CD4-positive, alpha-beta T cell treated with Interleukin-1 beta for 1 hour (primary cell): ENCODE measurements around the gene KCNJ12.
"Not testable (repeated sequence)": the region's sequence is repeated elsewhere in the genome, so short reads cannot be mapped to it uniquely, and the experiment has no call there.

Experiments
- DNase-seq, 2 donors: peaks; one replicate each; pipeline ENCODE4 v3.0.0-alpha.2; 2020 to 2022

KCNJ12 gene

GRCh38 chr17:21389394-21389793 lies 13.2 kb downstream of the KCNJ12 start:
- no peak for DNase-seq

DNA sequence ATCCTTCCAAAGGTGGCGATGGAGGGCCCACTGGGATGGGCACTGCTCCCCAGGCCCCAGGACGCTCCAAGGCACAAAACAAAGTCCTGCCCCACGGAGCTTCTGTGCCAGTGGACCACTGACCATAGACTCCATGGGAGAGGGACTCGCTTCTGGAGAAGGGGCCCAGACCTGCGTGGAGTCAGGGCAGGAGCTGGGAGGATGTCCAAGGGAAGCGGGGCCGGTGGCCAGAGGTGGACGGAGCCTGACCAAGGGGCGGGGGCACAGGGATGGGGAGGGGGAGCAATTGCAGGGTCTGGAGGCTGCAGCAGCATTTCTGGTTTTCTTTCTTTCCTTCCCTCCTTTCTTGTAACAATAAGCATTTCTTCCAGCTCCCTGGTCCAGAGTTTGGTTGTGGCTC lies 14.1 kb downstream of the KCNJ12 start:
- no peak for DNase-seq

- DNase-seq, result no peak
Measured at GRCh38 chr17:21392266-21392665, 16.1 kb downstream of the KCNJ12 start.

- DNase-seq, result no peak
Measured at GRCh38 chr17:21394265-21394664, 18.1 kb downstream of the KCNJ12 start.

GRCh38 chr17:21395764-21396163 lies 19.6 kb downstream of the KCNJ12 start:
- no peak for DNase-seq

GRCh38 chr17:21396237-21396636 lies 20.1 kb downstream of the KCNJ12 start:
- DNase-seq, result no peak

DNA sequence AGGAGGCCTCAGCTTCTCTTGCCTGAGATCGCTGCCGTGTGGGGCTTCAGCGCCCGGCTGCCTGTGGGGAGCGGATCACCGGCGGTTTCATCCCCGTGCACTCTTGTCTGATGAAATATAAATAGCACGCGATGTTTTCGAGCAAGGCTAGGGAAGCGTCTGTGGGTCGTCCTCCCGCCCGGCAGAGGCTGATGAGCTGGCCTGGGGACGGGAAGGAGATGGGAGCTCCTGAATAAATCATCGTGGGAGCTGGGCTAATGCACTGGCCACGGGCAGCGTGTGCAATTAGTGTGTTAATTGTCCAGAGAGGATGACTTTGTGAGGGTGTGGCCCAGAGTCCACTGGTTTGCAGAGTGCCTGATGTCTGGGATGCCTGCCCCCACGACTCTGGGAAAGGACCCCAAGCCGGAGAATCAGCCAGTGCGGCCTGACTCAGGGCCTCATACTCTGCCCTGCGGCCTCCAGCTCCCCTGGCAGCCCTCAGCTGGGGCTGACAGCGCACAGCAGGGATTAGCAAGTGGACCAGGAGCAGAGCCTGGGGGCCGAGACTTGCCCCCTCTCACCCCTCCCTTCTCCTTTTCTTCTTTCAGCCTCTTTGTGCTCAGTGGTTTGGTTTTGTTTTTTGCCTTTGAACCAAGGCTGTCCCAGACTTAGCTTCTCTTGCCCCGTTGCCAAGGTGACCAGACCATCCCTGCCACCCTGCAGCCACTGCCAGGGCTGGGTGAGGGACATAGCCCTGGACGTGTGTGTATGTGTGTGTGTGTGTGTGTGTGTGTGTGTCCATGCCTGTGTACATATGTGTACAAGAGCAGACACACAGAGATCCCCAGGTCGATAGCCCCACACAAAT lies 21.4 kb downstream of the KCNJ12 start:
- no peak for DNase-seq

GRCh38 chr17:21399474-21400186 lies 23.5 kb downstream of the KCNJ12 start:
- DNase-seq, result no peak

- not testable (repeated sequence) for DNase-seq
Measured at GRCh38 chr17:21400187-21400569, 24.0 kb downstream of the KCNJ12 start.

DNA sequence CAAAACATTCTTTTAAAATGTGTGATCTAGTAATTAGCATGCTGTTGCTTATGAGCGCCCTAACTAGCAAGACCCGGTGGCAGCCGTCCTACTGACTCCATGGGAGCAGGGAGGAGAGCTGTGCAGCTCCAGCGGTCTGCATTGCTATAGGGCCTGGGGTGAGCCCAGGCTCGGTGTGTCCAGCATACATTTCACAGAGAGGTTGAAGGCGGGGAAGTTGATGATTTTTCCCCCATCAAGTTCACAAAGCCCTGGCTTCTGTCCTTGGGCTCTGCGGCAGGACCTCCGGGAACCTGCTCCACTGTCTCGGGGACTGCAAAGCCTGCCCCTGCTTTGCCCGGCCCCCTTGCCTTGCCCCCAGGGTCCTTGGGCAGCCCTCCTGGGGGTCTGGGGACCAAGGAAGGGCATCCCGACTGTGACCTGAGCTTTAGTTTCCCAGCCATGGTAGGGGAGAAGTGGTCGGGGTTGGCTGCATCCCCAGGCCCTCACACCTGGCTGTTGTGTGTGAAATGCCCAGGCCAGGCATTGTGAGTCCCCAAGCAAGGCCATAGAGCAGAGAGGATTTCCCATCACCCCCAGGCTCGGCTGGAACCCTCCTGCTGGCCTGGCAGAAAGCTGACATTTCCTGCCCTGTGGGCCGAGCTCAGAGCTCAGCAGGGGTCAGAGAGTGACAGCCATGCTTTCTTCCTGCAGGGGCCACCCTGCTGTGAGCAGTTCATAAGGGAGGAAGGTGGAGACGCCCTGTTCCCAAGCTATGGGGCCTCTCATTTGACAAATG lies 24.8 kb downstream of the KCNJ12 start:
- DNase-seq, result no peak

DNA sequence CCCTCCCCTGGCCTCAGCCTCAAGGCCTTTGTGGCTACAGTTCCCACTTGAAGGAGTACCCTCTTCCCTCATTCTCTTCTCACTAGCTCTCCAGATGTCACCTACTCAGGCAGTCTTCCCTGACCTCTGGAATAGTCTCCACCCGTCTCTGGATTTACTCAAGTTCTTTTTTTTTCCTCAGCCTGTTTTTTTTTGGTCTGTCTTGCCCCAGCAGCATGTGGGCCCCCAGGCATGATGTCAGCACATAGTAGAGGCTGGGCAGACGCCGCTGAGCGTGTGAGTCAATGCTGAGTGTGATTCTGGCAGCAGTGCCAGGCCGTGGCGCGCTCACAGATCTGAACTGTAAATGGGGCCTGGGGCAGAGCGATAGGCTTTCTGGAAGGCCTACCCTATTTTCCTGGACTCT lies 26.0 kb downstream of the KCNJ12 start:
- not testable (repeated sequence) for DNase-seq

DNA sequence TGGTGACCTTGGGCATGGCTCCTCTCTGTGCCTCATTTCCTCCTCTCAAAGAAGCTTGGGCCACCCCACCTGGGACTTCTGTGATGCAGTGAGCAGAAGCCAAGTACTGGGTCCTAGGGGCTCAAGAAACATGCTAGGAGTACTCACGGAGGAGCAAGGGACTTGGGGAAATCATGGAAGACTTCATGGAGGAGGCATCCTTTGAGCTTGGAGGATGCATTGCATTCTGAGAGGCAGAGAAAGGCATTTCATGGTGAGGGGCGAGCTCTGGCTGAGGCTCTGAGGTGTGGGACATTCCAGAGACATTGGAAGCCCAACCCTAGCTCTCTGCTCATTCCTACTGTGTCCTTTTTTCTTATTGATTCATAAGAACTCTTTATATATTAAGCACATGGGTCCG lies 26.8 kb downstream of the KCNJ12 start:
- not testable (repeated sequence) for DNase-seq

- not testable (repeated sequence) for DNase-seq
Measured at GRCh38 chr17:21404106-21404505, 27.9 kb downstream of the KCNJ12 start.

GRCh38 chr17:21404539-21404938 lies 28.4 kb downstream of the KCNJ12 start:
- DNase-seq, result not testable (repeated sequence)

- peak in 1 of 2 donors; percentile 44 for DNase-seq
Measured at GRCh38 chr17:21404956-21405731, 29.0 kb downstream of the KCNJ12 start.

- DNase-seq, result not testable (repeated sequence)
Measured at GRCh38 chr17:21405904-21406400, 29.8 kb downstream of the KCNJ12 start.

DNA sequence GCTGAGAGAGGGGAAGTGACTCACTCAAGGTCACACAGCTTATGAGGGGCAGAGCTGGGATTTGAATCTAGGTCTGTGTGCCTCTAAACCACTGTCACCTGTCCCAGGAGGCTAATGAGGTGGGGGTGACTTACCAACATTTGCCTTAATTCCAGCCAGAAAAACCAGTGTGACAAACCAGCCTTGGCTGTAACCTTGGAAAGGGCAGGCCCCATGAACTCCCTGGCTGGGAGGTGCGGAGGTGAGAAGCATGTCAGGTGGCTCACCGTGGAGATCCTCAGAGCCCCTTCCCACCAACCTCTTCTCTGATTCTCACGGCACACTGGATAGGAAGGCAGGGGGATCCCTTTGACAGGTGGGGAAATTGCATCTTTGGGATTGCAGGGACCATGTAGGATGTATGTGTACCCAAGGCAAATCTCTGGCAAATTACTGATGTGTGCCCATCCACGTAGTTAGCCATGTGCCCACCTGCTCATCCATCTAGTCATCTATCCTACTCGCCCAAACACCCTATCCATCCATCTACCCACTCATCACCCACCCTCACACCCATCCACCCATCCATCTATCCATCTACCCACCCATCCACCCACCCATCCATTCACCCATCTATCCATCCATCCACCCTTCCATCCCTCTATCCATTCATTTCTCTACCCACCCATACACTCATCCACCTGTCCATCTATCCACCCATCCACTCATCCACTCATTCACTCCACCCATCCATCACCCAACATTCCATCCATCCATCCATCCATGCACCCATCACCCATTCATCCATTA lies 30.7 kb downstream of the KCNJ12 start:
- not testable (repeated sequence) for DNase-seq

DNA sequence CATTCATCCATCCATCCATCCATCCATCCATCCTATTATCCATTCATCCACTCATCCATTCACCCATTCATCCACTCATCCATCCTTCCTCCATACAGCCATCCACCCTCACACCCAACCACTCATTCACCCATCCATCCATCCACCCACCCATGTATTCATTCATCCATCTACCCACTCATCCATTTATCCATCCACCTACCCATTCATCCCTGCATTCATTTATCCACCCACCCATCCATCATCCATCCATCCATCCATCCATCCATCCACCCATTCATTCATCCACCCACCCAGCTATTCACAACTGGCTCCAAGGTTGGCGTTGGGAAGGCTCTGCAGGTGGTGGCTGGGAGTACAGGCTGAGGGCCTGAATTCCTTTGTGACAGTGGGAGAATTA lies 31.6 kb downstream of the KCNJ12 start:
- not testable (repeated sequence) for DNase-seq

- DNase-seq, result not testable (repeated sequence)
Measured at GRCh38 chr17:21408224-21408623, 32.1 kb downstream of the KCNJ12 start.

- DNase-seq, result not testable (repeated sequence)
Measured at GRCh38 chr17:21408766-21409300, 32.7 kb downstream of the KCNJ12 start.

DNA sequence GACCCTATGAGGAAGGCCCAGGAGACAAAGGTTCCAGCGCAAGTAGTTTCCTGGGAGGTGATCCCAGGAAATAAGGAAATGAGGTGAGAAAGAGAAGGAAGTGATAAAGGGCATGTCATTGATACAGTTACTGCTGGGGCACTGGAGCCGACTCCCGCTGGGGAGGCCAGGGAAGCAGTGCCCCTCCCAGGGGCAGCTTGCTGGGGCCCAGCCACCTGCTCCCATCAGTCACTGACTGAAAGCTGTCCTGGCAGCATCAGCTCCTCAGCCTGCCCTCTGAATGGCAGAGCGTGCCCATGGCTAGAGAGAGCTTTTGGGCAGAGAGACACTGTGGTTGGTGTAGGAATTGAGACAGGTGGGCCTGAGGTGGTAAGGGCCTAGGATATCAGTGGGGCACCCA lies 33.2 kb downstream of the KCNJ12 start:
- DNase-seq, result not testable (repeated sequence)
